ENCODE measurements around the gene IPO4. TPM values are rescaled to one million over a fixed set of nuclear protein-coding genes. Genes with fewer than 3 reads are reported as not detected.

IPO4 gene
- total and polyA plus RNA-seq, 12 donors, result 19.1 to 84.9 (median 42.8) TPM

DNA sequence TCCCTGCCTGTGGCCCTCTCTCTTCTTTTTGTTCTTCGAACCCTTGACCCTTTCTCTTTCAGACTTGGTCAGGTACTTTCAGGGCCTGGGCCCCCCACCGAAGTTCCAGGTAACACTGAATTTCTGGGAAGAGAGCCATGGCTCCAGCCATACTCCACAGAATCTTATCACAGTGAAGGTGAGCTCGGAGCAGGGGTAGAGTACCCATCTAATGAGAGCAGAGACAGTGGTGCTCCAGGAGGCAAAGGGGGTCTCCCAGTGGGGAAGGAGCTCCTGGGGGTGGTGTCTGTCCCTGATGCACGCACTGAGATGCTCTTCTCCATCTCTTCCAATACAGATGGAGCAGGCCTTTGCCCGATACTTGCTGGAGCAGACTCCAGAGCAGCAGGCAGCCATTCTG is 22.8 kb downstream of the IPO4 start:
- intact Hi-C loops (cut with DNase I), result no loop called here
- TF ChIP-seq POLR2A (IDR thresholded peaks at IDR 0.05), result no peak
- no peak overlapping the region for H3K27ac ChIP-seq
- WGBS, 4 donors, result 86 to 92% (median 87%) methylated on average over 5 of the region's 5 CpGs
- H3K4me1 ChIP-seq (replicated peaks in 1 of 2), result peaks cover 9 to 22% of the 10 kb centered on the region in 2 donors
- DNase-seq, result no peak
- H3K36me3 ChIP-seq (replicated peaks in 1 of 2), result peaks cover 0 to 56% of the 10 kb centered on the region in 2 donors
- no peaks in the 10 kb centered on the region for H3K27me3 ChIP-seq
- H3K9me3 ChIP-seq (replicated peaks in 1 of 3), result no peaks in the 10 kb centered on the region
- no peak overlapping the region for H3K4me3 ChIP-seq

DNA sequence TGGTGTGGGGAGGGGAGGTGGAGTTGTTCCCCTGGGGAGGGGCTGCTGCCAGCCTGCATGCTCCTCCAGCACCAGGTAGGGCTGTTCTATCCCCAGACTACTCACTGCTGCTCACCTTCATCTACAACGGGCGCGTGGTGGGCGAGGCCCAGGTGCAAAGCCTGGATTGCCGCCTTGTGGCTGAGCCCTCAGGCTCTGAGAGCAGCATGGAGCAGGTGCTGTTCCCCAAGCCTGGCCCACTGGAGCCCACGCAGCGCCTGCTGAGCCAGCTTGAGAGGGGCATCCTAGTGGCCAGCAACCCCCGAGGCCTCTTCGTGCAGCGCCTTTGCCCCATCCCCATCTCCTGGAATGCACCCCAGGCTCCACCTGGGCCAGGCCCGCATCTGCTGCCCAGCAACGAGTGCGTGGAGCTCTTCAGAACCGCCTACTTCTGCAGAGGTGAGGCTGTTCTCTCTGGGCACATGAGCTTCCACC is 24.1 kb downstream of the IPO4 start:
- 83 to 95% (median 91%) methylated on average over 6 to 14 of the region's 14 CpGs for WGBS, 4 donors
- intact Hi-C loops (cut with DNase I), result no loop called here
- Histone ChIP-seq H3K9me3 (replicated peaks in 1 of 3) (no peaks in the 10 kb centered on the region), H3K36me3 (replicated peaks in 1 of 2) (peaks cover 0 to 67% of the 10 kb centered on the region in 2 donors), H3K27me3 (no peaks in the 10 kb centered on the region), H3K4me1 (replicated peaks in 1 of 2) (peaks cover 9 to 26% of the 10 kb centered on the region in 2 donors), H3K27ac (no peak overlapping the region), H3K4me3 (no peak overlapping the region)
- no peak for TF ChIP-seq POLR2A (IDR thresholded peaks at IDR 0.05)
- TF ChIP-seq, protein P1, sequence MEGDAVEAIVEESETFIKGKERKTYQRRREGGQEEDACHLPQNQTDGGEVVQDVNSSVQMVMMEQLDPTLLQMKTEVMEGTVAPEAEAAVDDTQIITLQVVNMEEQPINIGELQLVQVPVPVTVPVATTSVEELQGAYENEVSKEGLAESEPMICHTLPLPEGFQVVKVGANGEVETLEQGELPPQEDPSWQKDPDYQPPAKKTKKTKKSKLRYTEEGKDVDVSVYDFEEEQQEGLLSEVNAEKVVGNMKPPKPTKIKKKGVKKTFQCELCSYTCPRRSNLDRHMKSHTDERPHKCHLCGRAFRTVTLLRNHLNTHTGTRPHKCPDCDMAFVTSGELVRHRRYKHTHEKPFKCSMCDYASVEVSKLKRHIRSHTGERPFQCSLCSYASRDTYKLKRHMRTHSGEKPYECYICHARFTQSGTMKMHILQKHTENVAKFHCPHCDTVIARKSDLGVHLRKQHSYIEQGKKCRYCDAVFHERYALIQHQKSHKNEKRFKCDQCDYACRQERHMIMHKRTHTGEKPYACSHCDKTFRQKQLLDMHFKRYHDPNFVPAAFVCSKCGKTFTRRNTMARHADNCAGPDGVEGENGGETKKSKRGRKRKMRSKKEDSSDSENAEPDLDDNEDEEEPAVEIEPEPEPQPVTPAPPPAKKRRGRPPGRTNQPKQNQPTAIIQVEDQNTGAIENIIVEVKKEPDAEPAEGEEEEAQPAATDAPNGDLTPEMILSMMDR (IDR thresholded peaks at IDR 0.05), result no peak
- DNase-seq, result no peak

DNA sequence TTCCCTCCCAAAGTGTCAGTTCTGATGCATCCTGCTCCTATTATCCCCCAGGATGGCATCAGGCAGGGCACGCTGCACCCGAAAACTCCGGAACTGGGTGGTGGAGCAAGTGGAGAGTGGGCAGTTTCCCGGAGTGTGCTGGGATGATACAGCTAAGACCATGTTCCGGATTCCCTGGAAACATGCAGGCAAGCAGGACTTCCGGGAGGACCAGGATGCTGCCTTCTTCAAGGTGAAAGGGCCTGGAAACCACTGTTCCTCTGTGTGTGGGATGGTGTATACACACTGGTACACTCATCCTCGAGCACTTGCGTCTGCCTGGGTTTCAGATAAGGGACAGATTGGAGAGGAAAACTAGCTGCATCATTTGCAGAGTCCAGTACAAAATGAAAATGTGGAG is 26.5 kb downstream of the IPO4 start:
- no peak for TF ChIP-seq POLR2A (IDR thresholded peaks at IDR 0.05)
- TF ChIP-seq, protein P1 (IDR thresholded peaks at IDR 0.05), result no peak
- no peaks in the 10 kb centered on the region for H3K27me3 ChIP-seq
- H3K36me3 ChIP-seq (replicated peaks in 1 of 2), result peaks cover 0 to 73% of the 10 kb centered on the region in 2 donors
- H3K27ac ChIP-seq, result peak overlapping the region; percentile 67 to 95 (median 86)
- H3K9me3 ChIP-seq (replicated peaks in 1 of 3), result no peaks in the 10 kb centered on the region
- WGBS, 4 donors, result 6 to 34% (median 30%) methylated on average over 6 to 8 of the region's 8 CpGs
- H3K4me1 ChIP-seq (replicated peaks in 1 of 2), result peaks cover 9 to 28% of the 10 kb centered on the region in 2 donors
- intact Hi-C loops (cut with DNase I), result no loop called here
- peak in 4 of 7 donors; percentile 44 to 67 (median 52) for DNase-seq
- H3K4me3 ChIP-seq, result peak overlapping the region; percentile 47 to 74 (median 60)

DNA sequence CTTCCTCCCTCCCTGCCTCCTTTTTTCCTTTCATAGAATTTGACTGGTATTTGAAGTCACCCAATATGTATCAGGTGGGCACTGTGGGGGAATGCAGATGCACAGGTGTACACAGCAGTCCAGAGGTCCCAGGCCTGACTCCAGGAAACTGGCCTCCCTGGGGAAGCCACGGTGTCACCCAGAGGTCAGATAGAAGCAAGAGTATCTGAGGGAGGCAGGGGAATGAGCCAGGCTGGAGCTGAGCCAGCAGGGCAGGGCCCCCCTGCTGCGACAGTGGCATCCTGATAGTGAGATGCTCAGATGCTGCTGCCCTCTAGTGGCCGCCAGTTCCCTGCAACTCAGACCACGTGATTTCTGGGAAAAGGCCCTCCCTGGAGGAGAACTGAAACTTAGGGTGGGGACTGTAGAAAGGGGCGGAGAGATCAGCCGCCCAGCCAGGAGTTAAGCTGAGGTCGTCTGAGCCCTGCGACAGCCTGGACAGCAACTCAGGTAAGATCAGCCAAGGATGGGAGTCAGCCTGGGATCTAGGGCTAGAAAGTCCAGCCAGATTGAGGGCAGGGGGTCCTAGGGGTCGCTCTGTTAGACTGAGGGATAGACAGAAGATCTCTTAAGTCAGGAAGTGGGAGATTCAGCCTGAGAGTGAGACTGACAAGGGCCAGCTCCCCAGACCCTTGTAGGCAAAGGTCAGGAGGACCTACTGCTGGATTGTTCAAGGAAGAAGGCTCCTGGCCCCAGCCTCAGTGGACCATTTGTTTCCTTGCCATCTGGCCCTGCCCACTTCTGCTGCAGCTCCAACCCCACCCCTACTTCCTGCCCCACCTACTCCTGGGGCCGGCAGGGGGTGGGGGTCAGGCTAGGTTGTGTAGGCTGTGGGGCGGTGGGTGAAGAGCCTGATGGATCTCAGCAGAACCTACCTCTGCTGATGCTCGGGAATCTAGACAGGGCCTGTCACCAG is 27.5 kb downstream of the IPO4 start, which contains the start of gene IRF9:
TSS of gene IRF9 (plus strand) at position 416 of the 955 bp plus-strand sequence. CDS start 880 bp downstream, outside the sequence.
- 0 to 2% (median 1%) methylated on average over 10 to 12 of the region's 12 CpGs for WGBS, 4 donors
- H3K27ac ChIP-seq, result peak within 1 kb of the TSS; percentile 67 to 95 (median 86)
- H3K4me1 ChIP-seq (replicated peaks in 1 of 2), result peaks cover 9 to 36% of the 10 kb centered on the region in 2 donors
- peak; percentile 15 to 69 for TF ChIP-seq POLR2A (IDR thresholded peaks at IDR 0.05)
- TF ChIP-seq, protein P1 (IDR thresholded peaks at IDR 0.05), result peak; percentile 89 to 99 (median 98)
- peaks cover 0 to 73% of the 10 kb centered on the region in 2 donors for H3K36me3 ChIP-seq (replicated peaks in 1 of 2)
- no peaks in the 10 kb centered on the region for H3K9me3 ChIP-seq (replicated peaks in 1 of 3)
- intact Hi-C loops (cut with DNase I), result no loop called here
- peak within 1 kb of the TSS; percentile 47 to 74 (median 60) for H3K4me3 ChIP-seq
- DNase-seq, result peak; percentile 96 to 100 (median 98)
- H3K27me3 ChIP-seq, result no peaks in the 10 kb centered on the region
